Measurements from ENCODE around the gene PEAK1.

DNA sequence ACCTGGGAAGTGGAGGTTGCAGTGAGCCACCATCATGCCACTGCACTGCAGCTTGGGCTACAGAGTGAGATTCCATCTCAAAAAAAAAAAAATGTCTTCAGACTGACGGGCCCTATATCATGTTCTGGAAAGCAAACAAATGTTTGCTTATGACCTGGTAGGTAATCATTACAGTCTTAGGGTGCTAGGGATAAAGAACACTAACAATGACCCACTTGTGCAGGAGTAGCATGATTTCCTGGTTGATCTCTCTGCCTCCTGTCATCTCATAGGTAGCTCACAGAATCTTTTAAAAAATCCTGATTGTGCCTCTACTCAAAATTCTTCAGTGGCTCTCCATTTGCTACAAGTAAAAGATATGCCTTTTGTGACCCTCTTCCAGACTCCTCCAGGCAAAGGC is 274.5 kb downstream of the PEAK1 start:
- TF ChIP-seq CTCF (IDR thresholded peaks at IDR 0.05) = no peak
- TF ChIP-seq JUNB (IDR thresholded peaks at IDR 0.05) = no peak
- TF ChIP-seq USF2 (IDR thresholded peaks at IDR 0.05) = no peak
- TF ChIP-seq POLR2AphosphoS2 (conservative IDR thresholded peaks at IDR 0.05; ENCODE audit: low read length) = no peak
- TF ChIP-seq, protein P1, sequence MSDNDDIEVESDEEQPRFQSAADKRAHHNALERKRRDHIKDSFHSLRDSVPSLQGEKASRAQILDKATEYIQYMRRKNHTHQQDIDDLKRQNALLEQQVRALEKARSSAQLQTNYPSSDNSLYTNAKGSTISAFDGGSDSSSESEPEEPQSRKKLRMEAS (IDR thresholded peaks at IDR 0.05) = no peak

All from A549 (cell line).